IMR-90 (cell line): ENCODE measurements around the gene CTDSP2. TPM values are rescaled to one million over a fixed set of nuclear protein-coding genes. Genes with fewer than 3 reads are reported as not detected.

Source experiments
- ATAC-seq: fragments of 200-7000 bp; cut with Tn5 transposase; 2 replicates; pipeline ENCODE4 v1.9.1; 2020; ENCODE audit warnings: low read depth, mild to moderate bottlenecking, moderate library complexity
- BruUV-seq: library from RNA; stranded (reverse); fragments of 400-500 nt; replicated peaks from 2 replicates; lab custom pipeline; 2021; lab: Mats Ljungman, UMichigan
- CTCF ChIA-PET: fragments of 300-600 bp; formaldehyde crosslinking; extraction: SDS; loops from one replicate; lab custom pipeline; 2021; ENCODE audit warnings: antibody characterized with exemption; lab: Yijun Ruan, JAX
- POLR2A ChIA-PET: fragments of 300-600 bp; sonication (Branson Sonifier 250); formaldehyde crosslinking; loops from one replicate; lab custom pipeline; 2022; ENCODE audit warnings: antibody characterized with exemption; ENCODE audit not compliant: unreplicated experiment; lab: Charles Lee
- DNase-seq: peaks from one replicate; pipeline ENCODE4 v3.0.0; 2013
- H2AFZ ChIP-seq: replicated peaks from 2 replicates; pipeline ENCODE3; 2013; ENCODE audit warnings: low read length, mild to moderate bottlenecking; ENCODE audit not compliant: poor library complexity
- H2AK5ac ChIP-seq: 2 replicates; pipeline ENCODE4 v1.6.1; 2013; ENCODE audit warnings: low read depth, low read length, inconsistent platforms
- H2AK9ac ChIP-seq: replicated peaks from 2 replicates; pipeline ENCODE3; 2013; ENCODE audit warnings: mild to moderate bottlenecking, low read depth, low read length, moderate library complexity; ENCODE audit not compliant: poor library complexity
- H2BK120ac ChIP-seq: 2 replicates; pipeline ENCODE4 v1.6.1; 2013; ENCODE audit warnings: low read depth, low read length, inconsistent platforms
- H2BK15ac ChIP-seq: 3 replicates; pipeline ENCODE4 v1.6.1; 2013; ENCODE audit warnings: low read depth, low read length, inconsistent platforms
- H2BK20ac ChIP-seq: 2 replicates; pipeline ENCODE4 v1.6.1; 2013; ENCODE audit warnings: low read depth, mild to moderate bottlenecking, inconsistent platforms, low read length, moderate library complexity
- H2BK5ac ChIP-seq: 2 replicates; pipeline ENCODE4 v1.6.1; 2013; ENCODE audit warnings: mild to moderate bottlenecking, low read depth, low read length, inconsistent platforms; ENCODE audit not compliant: poor library complexity, severe bottlenecking
- H3K14ac ChIP-seq: replicated peaks from 2 replicates; pipeline ENCODE4 v1.6.1; 2013; ENCODE audit warnings: low read depth, low read length, inconsistent platforms
- H3K18ac ChIP-seq: 2 replicates; pipeline ENCODE4 v1.6.1; 2013; ENCODE audit warnings: low read depth, low read length, control low read depth
- H3K23ac ChIP-seq: 2 replicates; pipeline ENCODE4 v1.6.1; 2013; ENCODE audit warnings: low read depth, low read length, inconsistent platforms
- H3K27ac ChIP-seq: 2 replicates; pipeline ENCODE4 v1.5.1; 2013; ENCODE audit warnings: mild to moderate bottlenecking, control low read depth, low read length; ENCODE audit not compliant: insufficient read depth
- H3K27me3 ChIP-seq: 2 replicates; pipeline ENCODE4 v1.6.1; 2013; ENCODE audit warnings: low read length; ENCODE audit not compliant: control insufficient read depth, insufficient read depth
- H3K36me3 ChIP-seq: 2 replicates; pipeline ENCODE4 v1.6.1; 2013; ENCODE audit warnings: low read length, mixed read lengths; ENCODE audit not compliant: control insufficient read depth, insufficient read depth
- H3K4ac ChIP-seq: 2 replicates; pipeline ENCODE4 v1.6.1; 2013; ENCODE audit warnings: low read depth, low read length, inconsistent platforms
- H3K4me1 ChIP-seq: 2 replicates; pipeline ENCODE4 v1.6.1; 2013; ENCODE audit warnings: low read length, mixed read lengths; ENCODE audit not compliant: control insufficient read depth, insufficient read depth
- H3K4me2 ChIP-seq: 2 replicates; pipeline ENCODE4 v1.6.1; 2013; ENCODE audit warnings: low read depth, mild to moderate bottlenecking, control low read depth, low read length, moderate library complexity
- H3K4me3 ChIP-seq: 2 replicates; pipeline ENCODE4 v1.5.1; 2013; ENCODE audit warnings: low read depth, mild to moderate bottlenecking, control low read depth, low read length, moderate library complexity; ENCODE audit not compliant: insufficient read depth
- H3K56ac ChIP-seq: 2 replicates; pipeline ENCODE4 v1.6.1; 2013; ENCODE audit warnings: low read length, inconsistent platforms; ENCODE audit not compliant: insufficient read depth; ENCODE audit errors: extremely low read depth
- H3K79me1 ChIP-seq, 2 experiments: 2 replicates each; pipeline ENCODE4 v1.6.1; 2013; ENCODE audit warnings: low read length in 2 of 2, inconsistent platforms in 1 of 2, low read depth in 1 of 2
- H3K9ac ChIP-seq: 2 replicates; pipeline ENCODE4 v1.6.1; 2013; ENCODE audit warnings: low read depth, low read length, control low read depth
- H3K9me1 ChIP-seq: 2 replicates; pipeline ENCODE4 v1.6.1; 2013; ENCODE audit warnings: low read length, inconsistent platforms; ENCODE audit not compliant: insufficient read depth
- H3K9me3 ChIP-seq: 2 replicates; pipeline ENCODE4 v1.6.1; 2013; ENCODE audit warnings: low read length; ENCODE audit not compliant: control insufficient read depth, insufficient read depth
- H4K20me1 ChIP-seq: 2 replicates; pipeline ENCODE4 v1.6.1; 2013; ENCODE audit warnings: low read length, inconsistent platforms; ENCODE audit not compliant: insufficient read depth
- H4K5ac ChIP-seq: 2 replicates; pipeline ENCODE4 v1.6.1; 2013; ENCODE audit warnings: mild to moderate bottlenecking, low read depth, low read length, control low read depth
- H4K8ac ChIP-seq, 2 experiments: 2 replicates each; pipeline ENCODE4 v1.6.1; 2013; ENCODE audit warnings: low read depth in 2 of 2, low read length in 2 of 2, control low read depth in 1 of 2, inconsistent platforms in 1 of 2
- H4K91ac ChIP-seq: 2 replicates; pipeline ENCODE4 v1.6.1; 2013; ENCODE audit warnings: low read depth, low read length, inconsistent platforms; ENCODE audit not compliant: insufficient read depth
- BHLHE40 ChIP-seq: fragments of 150-350 bp; IDR thresholded peaks from 2 replicates; pipeline ENCODE4 v1.6.1; 2016; ENCODE audit warnings: mild to moderate bottlenecking, low read depth, low read length
- CHD1 ChIP-seq: IDR thresholded peaks from 2 replicates; pipeline ENCODE4 v1.6.1; 2012; ENCODE audit warnings: low read depth, low read length, improper control_type of control experiment
- FOS ChIP-seq: fragments of 150-350 bp; IDR thresholded peaks from 2 replicates; pipeline ENCODE4 v1.6.1; 2016; ENCODE audit warnings: low read depth, low read length
- MAFK ChIP-seq: IDR thresholded peaks from 2 replicates; pipeline ENCODE4 v1.6.1; 2012; ENCODE audit warnings: low read depth, low read length, improper control_type of control experiment
- MXI1 ChIP-seq: IDR thresholded peaks from 2 replicates; pipeline ENCODE4 v1.6.1; 2012; ENCODE audit warnings: low read depth, mild to moderate bottlenecking, low read length, moderate library complexity, borderline replicate concordance
- NFE2L2 ChIP-seq: fragments of 150-350 bp; IDR thresholded peaks from 2 replicates; pipeline ENCODE4 v1.6.1; 2016; ENCODE audit warnings: low read depth, mild to moderate bottlenecking, low read length
- RAD21 ChIP-seq: IDR thresholded peaks from 2 replicates; pipeline ENCODE4 v1.6.1; 2012; ENCODE audit warnings: low read length, improper control_type of control experiment
- RFX5 ChIP-seq: IDR thresholded peaks from 2 replicates; pipeline ENCODE4 v1.8.0; 2012; ENCODE audit warnings: low read depth, mild to moderate bottlenecking, low read length, moderate library complexity
- SMC3 ChIP-seq: fragments of 150-350 bp; IDR thresholded peaks from 2 replicates; pipeline ENCODE4 v1.6.1; 2016; ENCODE audit warnings: low read depth, mild to moderate bottlenecking, antibody characterized with exemption, low read length, moderate library complexity
- WGBS, 2 experiments: methylation state at CpG; one replicate each; pipeline versions ENCODE4 v1.1.5 to v1.1.7; 2013; ENCODE audit warnings: missing lambda C conversion rate in 2 of 2; ENCODE audit not compliant: insufficient read length in 1 of 2; ENCODE audit errors: extremely low coverage in 2 of 2; 5-methylcytosine and 5-hydroxymethylcytosine counted together
- dilution Hi-C: fragments of 300-500 bp; cut with HindIII; formaldehyde crosslinking; loops from one replicate; pipeline ENCODE4 v1.14.3; 2018; ENCODE audit warnings: low sequenced_read_pairs; ENCODE audit not compliant: unreplicated experiment
- in situ Hi-C: fragments of 300-500 bp; cut with MboI; formaldehyde crosslinking; loops from 3 replicates; pipeline ENCODE4 v1.14.3; 2019; ENCODE audit warnings: low sequenced_read_pairs, inconsistent platforms, mixed read lengths
- intact Hi-C: fragments of 100-400 bp; cut with micrococcal nuclease; formaldehyde crosslinking; loops from 2 replicates; pipeline ENCODE4 v1.10.0; 2022
- polyA plus RNA-seq, 3 experiments: library from polyadenylated mRNA; depleted of rRNA; stranded (reverse); fragments of >200 nt; gene quantifications; 2 replicates each; pipeline ENCODE4 v1.2.3, GENCODE V29; 2012; ENCODE audit warnings: low replicate concordance in 1 of 3
- total RNA-seq: library from RNA; depleted of rRNA; stranded (reverse); fragments of >200 nt; gene quantifications from 2 replicates; pipeline ENCODE4 v1.2.3, GENCODE V29; 2012
- TF ChIP-seq, protein P1 (sequence below): fragments of 150-350 bp; IDR thresholded peaks from 2 replicates; pipeline ENCODE4 v1.6.1; 2016; ENCODE audit warnings: low read depth, mild to moderate bottlenecking, low read length, moderate library complexity, borderline replicate concordance
- TF ChIP-seq, protein P2 (sequence below): conservative IDR thresholded peaks from 2 replicates; pipeline ENCODE4 v1.5.1; 2012; ENCODE audit warnings: mild to moderate bottlenecking, low read depth, low read length, improper control_type of control experiment

Gene CTDSP2
- total and polyA plus RNA-seq, 2 of the 4 experiments (the other 2 are of a cell fraction) = 114 to 156 TPM

GRCh38 chr12:57875753-57876547 is 29.4 kb upstream of the CTDSP2 start (continued):
- TF ChIP-seq FOS = no peak
- no peak for TF ChIP-seq SMC3

- Histone ChIP-seq H3K4ac (no peak overlapping the region), H2AFZ (no peak overlapping the region), H2BK15ac (no peak overlapping the region), H3K9me3 (no peaks in the 10 kb centered on the region), H2AK5ac (no peak overlapping the region), H4K5ac (no peak overlapping the region), H3K36me3 (no peaks in the 10 kb centered on the region), H3K27ac (no peak overlapping the region), H3K4me3 (no peak overlapping the region), H3K9me1 (no peaks in the 10 kb centered on the region), H2BK5ac (no peak overlapping the region), H3K56ac (no peak overlapping the region), H2BK20ac (no peak overlapping the region), H2BK120ac (no peak overlapping the region), H3K23ac (no peak overlapping the region), H3K4me2 (no peak overlapping the region), H3K18ac (no peak overlapping the region), H4K8ac (no peak overlapping the region), H3K4me1 (0 out of 2 replicates have a peak, but pooled peaks cover 2% of the 10 kb centered on the region), H3K14ac (no peak overlapping the region), H3K9ac (no peak overlapping the region), H3K27me3 (no peaks in the 10 kb centered on the region), H4K20me1 (no peaks in the 10 kb centered on the region), H2AK9ac (no peak overlapping the region), H4K91ac (no peak overlapping the region), H3K79me1 (no peaks in the 10 kb centered on the region)
- ChIA-PET POLR2A (no interaction called here), CTCF (no interaction called here)
- dilution Hi-C loops = no loop called here
- intact Hi-C loops = no loop called here
- BruUV-seq = no TSS peak
- no peak for ATAC-seq
- WGBS, 2 experiments = 57% methylated on average over 2 of the region's 8 CpGs; no CpG with 5 or more reads in 1 of the 2 experiments
- in situ Hi-C loops = no loop called here
- DNase-seq = no peak
- no peak for TF ChIP-seq CHD1
- TF ChIP-seq BHLHE40 = no peak
- TF ChIP-seq, protein P1, sequence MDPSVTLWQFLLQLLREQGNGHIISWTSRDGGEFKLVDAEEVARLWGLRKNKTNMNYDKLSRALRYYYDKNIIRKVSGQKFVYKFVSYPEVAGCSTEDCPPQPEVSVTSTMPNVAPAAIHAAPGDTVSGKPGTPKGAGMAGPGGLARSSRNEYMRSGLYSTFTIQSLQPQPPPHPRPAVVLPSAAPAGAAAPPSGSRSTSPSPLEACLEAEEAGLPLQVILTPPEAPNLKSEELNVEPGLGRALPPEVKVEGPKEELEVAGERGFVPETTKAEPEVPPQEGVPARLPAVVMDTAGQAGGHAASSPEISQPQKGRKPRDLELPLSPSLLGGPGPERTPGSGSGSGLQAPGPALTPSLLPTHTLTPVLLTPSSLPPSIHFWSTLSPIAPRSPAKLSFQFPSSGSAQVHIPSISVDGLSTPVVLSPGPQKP = no peak
- no peak for TF ChIP-seq RFX5
- TF ChIP-seq RAD21 = no peak
- no peak for TF ChIP-seq NFE2L2
- TF ChIP-seq SMC3 = no peak
- TF ChIP-seq, protein P2, sequence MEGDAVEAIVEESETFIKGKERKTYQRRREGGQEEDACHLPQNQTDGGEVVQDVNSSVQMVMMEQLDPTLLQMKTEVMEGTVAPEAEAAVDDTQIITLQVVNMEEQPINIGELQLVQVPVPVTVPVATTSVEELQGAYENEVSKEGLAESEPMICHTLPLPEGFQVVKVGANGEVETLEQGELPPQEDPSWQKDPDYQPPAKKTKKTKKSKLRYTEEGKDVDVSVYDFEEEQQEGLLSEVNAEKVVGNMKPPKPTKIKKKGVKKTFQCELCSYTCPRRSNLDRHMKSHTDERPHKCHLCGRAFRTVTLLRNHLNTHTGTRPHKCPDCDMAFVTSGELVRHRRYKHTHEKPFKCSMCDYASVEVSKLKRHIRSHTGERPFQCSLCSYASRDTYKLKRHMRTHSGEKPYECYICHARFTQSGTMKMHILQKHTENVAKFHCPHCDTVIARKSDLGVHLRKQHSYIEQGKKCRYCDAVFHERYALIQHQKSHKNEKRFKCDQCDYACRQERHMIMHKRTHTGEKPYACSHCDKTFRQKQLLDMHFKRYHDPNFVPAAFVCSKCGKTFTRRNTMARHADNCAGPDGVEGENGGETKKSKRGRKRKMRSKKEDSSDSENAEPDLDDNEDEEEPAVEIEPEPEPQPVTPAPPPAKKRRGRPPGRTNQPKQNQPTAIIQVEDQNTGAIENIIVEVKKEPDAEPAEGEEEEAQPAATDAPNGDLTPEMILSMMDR = no peak
- no peak for TF ChIP-seq MAFK
- no peak for TF ChIP-seq MXI1
These were observed 27.9 kb upstream of the CTDSP2 start for GRCh38 chr12:57874166-57875108.
